Pons (tissue), 1 donor: Measurements from ENCODE around the gene ZNF804A.

ENCODE experiments used
- DNase-seq: peaks from one replicate; pipeline ENCODE4 v3.0.0-alpha.2; 2016; ENCODE audit warnings: low spot score

Gene ZNF804A

GRCh38 chr2:184611361-184612085 is 13.2 kb downstream of the ZNF804A start:
- DNase-seq: no peak

GRCh38 chr2:184620367-184620766 is 22.0 kb downstream of the ZNF804A start:
- DNase-seq: no peak

GRCh38 chr2:184624311-184624710 is 26.0 kb downstream of the ZNF804A start:
- no peak for DNase-seq

GRCh38 chr2:184628051-184628450 is 29.7 kb downstream of the ZNF804A start:
- DNase-seq: no peak

- DNase-seq: no peak
Observed at GRCh38 chr2:184633726-184634125, 35.4 kb downstream of the ZNF804A start.

GRCh38 chr2:184637781-184638180 is 39.5 kb downstream of the ZNF804A start:
- no peak for DNase-seq

- DNase-seq: no peak
Observed at GRCh38 chr2:184644685-184645084, 46.4 kb downstream of the ZNF804A start.

- no peak for DNase-seq
Observed at GRCh38 chr2:184646177-184646576, 47.8 kb downstream of the ZNF804A start.

- no peak for DNase-seq
Observed at GRCh38 chr2:184646593-184646992, 48.3 kb downstream of the ZNF804A start.

GRCh38 chr2:184654945-184655344 is 56.6 kb downstream of the ZNF804A start:
- no peak for DNase-seq

GRCh38 chr2:184677171-184677570 is 78.8 kb downstream of the ZNF804A start:
- DNase-seq: no peak

- DNase-seq: no peak
Observed at GRCh38 chr2:184679219-184680018, 81.1 kb downstream of the ZNF804A start.

- no peak for DNase-seq
Observed at GRCh38 chr2:184680825-184681224, 82.5 kb downstream of the ZNF804A start.

GRCh38 chr2:184681642-184682321 is 83.5 kb downstream of the ZNF804A start:
- DNase-seq: no peak

GRCh38 chr2:184683911-184684310 is 85.6 kb downstream of the ZNF804A start:
- no peak for DNase-seq

- DNase-seq: no peak
Observed at GRCh38 chr2:184685999-184686841, 87.9 kb downstream of the ZNF804A start.

- no peak for DNase-seq
Observed at GRCh38 chr2:184689638-184690037, 91.3 kb downstream of the ZNF804A start.

GRCh38 chr2:184692141-184692734 is 93.9 kb downstream of the ZNF804A start:
- DNase-seq: peak; percentile 8

- DNase-seq: no peak
Observed at GRCh38 chr2:184696644-184697043, 98.3 kb downstream of the ZNF804A start.

GRCh38 chr2:184698476-184698875 is 100.1 kb downstream of the ZNF804A start:
- no peak for DNase-seq

GRCh38 chr2:184721881-184722280 is 123.6 kb downstream of the ZNF804A start:
- DNase-seq: no peak
